H1 (cell line): ENCODE results near the gene USPL1. TPM values are rescaled to one million over a fixed set of nuclear protein-coding genes. Genes with fewer than 3 reads are reported as not detected.

Experiments
- CHD2 ChIP-seq: IDR thresholded peaks from 2 replicates; pipeline ENCODE4 v1.6.1; 2012; ENCODE audit warnings: low read length, improper control_type of control experiment
- CREB1 ChIP-seq: IDR thresholded peaks from 2 replicates; pipeline ENCODE4 v1.6.1; 2012; ENCODE audit warnings: inconsistent platforms
- CTBP2 ChIP-seq: IDR thresholded peaks from 2 replicates; pipeline ENCODE4 v1.7.0; 2011; ENCODE audit warnings: borderline replicate concordance, mild to moderate bottlenecking, moderate library complexity, mixed read lengths, low read length; ENCODE audit not compliant: insufficient read depth, insufficient read length
- FOSL1 ChIP-seq: IDR thresholded peaks from 2 replicates; pipeline ENCODE4 v1.6.1; 2011; ENCODE audit warnings: mild to moderate bottlenecking, low read depth, low read length, moderate library complexity; ENCODE audit not compliant: insufficient read depth
- RNF2 ChIP-seq: fragments of 200-900, 300-1000 bp; sonication (generic); IDR thresholded peaks from 2 replicates; pipeline ENCODE4 v1.7.1; 2016; ENCODE audit warnings: borderline replicate concordance, low read depth, mild to moderate bottlenecking, antibody characterized with exemption, low read length; ENCODE audit not compliant: poor library complexity, severe bottlenecking; ENCODE audit errors: missing control alignments
- polyA plus RNA-seq, 7 experiments: library from polyadenylated mRNA; depleted of rRNA in 3 of 7; stranded (reverse) in 5 of 7; unstranded in 2 of 7; fragments of >200 nt in 5 of 7; fragments of 200-250 nt in 2 of 7; gene quantifications; 1 replicate in 5 of 7; 2 replicates in 1 of 7; 4 replicates in 1 of 7; pipeline versions ENCODE4 v1.2.1 to v1.2.3, GENCODE V29; 2011 to 2013; ENCODE audit warnings: missing spikeins in 2 of 7, mixed read lengths in 2 of 7
- total RNA-seq: library from RNA; stranded (reverse); fragmentation: NEBNext Ultra II Directional; extraction: Animal tissue kit (Norgen Biotek cat#: 25700); gene quantifications from 2 replicates; pipeline ENCODE4 v1.2.1, GENCODE V29; 2021

Gene USPL1
- total and polyA plus RNA-seq, 2 of the 8 experiments (the other 6 are each of a cell fraction or from before 2014, with no cell fraction given) = 6.3 to 17.1 TPM

GRCh38 chr13:30645629-30646028, 27.9 kb downstream of the USPL1 start (continued):
- TF ChIP-seq CTBP2 = no peak
- no peak for TF ChIP-seq FOSL1
- TF ChIP-seq CHD2 = no peak
- TF ChIP-seq CREB1 = no peak
- TF ChIP-seq RNF2 = no peak
